ENCODE data around the gene SLC35C1. TPM values are rescaled to one million over a fixed set of nuclear protein-coding genes. Genes with fewer than 3 reads are reported as not detected.

SLC35C1 gene
- total and polyA plus RNA-seq, 2 of the 8 experiments (the other 6 are each of a cell fraction or from before 2014, with no cell fraction given) = 4.6 to 10.6 TPM

- peak; percentile 84 for TF ChIP-seq KDM4A (IDR thresholded peaks at IDR 0.05; ENCODE audit: low read depth, low read length, severe bottlenecking)
Observed at GRCh38 chr11:45846974-45847910, 42.3 kb downstream of the SLC35C1 start, which contains the start of gene CRY2 (continued).

Data from H1 (cell line).